Measurements from ENCODE around the gene CR2.

DNA sequence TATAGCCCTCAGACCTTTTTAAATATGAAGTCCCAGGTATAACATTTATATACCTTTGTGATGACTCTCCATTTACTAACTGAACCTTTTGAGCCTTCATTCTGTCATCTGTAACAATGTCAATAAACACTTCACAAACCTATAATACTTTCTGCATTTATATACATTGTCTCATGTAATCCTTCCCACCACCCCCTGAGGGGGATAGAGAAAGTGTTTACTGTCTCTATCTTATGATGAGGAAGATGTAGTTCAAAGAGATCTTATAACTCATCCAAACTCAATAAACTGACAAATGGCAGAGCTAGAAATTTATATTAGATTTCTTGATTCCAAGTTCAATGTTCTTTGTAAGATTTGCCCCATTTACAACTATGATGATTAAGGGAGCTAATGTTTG, 48.3 kb upstream of the CR2 start:
- TF ChIP-seq EZH2 (IDR thresholded peaks at IDR 0.05; ENCODE audit: insufficient read depth, poor library complexity, severe bottlenecking) (no peak), EZH2phosphoT487 (IDR thresholded peaks at IDR 0.05; ENCODE audit: insufficient read depth, low read depth) (no peak)

Measured in GM23248 (cell line).